HL-60 (cell line): ENCODE data around the gene PTPRG.

ENCODE experiments used
- DNase-seq, 2 experiments: peaks; one replicate each; pipeline ENCODE4 v3.0.0-alpha.2; 2010 to 2020; ENCODE audit warnings: low read depth in 1 of 2, low spot score in 1 of 2
- H3K27ac ChIP-seq: fragments of 250-450 bp; sonication (Bioruptor Pico); replicated peaks from 2 replicates; pipeline ENCODE4 v1.5.1; 2020; ENCODE audit warnings: mild to moderate bottlenecking, moderate library complexity
- H3K27me3 ChIP-seq: fragments of 250-450 bp; sonication (Bioruptor Pico); 2 replicates; pipeline ENCODE4 v1.5.1; 2021; ENCODE audit warnings: mild to moderate bottlenecking, moderate library complexity; ENCODE audit not compliant: insufficient read depth, poor library complexity, severe bottlenecking
- H3K4me3 ChIP-seq: replicated peaks from 2 replicates; pipeline ENCODE4 v1.5.1; 2011; ENCODE audit warnings: mild to moderate bottlenecking, control low read depth, low read length; ENCODE audit not compliant: insufficient read depth
- GABPA ChIP-seq: IDR thresholded peaks from 2 replicates; pipeline ENCODE4 v1.6.1; 2012; ENCODE audit warnings: low read depth
- POLR2AphosphoS5 ChIP-seq: IDR thresholded peaks from 2 replicates; pipeline ENCODE4 v1.6.1; 2012; ENCODE audit warnings: low read depth
- SPI1 ChIP-seq: IDR thresholded peaks from 2 replicates; pipeline ENCODE4 v1.6.1; 2012; ENCODE audit warnings: low read depth, mild to moderate bottlenecking, borderline replicate concordance
- TF ChIP-seq, protein P1 (sequence below): IDR thresholded peaks from one replicate; pipeline ENCODE4 v1.5.1; 2011; ENCODE audit warnings: low read length, control low read depth, inconsistent platforms; ENCODE audit not compliant: insufficient read depth
- TF ChIP-seq, protein P2 (sequence below): IDR thresholded peaks from 2 replicates; pipeline ENCODE4 v1.6.1; 2012; ENCODE audit warnings: low read depth; ENCODE audit not compliant: insufficient replicate concordance

The PTPRG gene

GRCh38 chr3:62010989-62011388 lies 449.6 kb downstream of the PTPRG start:
- TF ChIP-seq POLR2AphosphoS5: no peak
- TF ChIP-seq GABPA: no peak
- TF ChIP-seq, protein P1, sequence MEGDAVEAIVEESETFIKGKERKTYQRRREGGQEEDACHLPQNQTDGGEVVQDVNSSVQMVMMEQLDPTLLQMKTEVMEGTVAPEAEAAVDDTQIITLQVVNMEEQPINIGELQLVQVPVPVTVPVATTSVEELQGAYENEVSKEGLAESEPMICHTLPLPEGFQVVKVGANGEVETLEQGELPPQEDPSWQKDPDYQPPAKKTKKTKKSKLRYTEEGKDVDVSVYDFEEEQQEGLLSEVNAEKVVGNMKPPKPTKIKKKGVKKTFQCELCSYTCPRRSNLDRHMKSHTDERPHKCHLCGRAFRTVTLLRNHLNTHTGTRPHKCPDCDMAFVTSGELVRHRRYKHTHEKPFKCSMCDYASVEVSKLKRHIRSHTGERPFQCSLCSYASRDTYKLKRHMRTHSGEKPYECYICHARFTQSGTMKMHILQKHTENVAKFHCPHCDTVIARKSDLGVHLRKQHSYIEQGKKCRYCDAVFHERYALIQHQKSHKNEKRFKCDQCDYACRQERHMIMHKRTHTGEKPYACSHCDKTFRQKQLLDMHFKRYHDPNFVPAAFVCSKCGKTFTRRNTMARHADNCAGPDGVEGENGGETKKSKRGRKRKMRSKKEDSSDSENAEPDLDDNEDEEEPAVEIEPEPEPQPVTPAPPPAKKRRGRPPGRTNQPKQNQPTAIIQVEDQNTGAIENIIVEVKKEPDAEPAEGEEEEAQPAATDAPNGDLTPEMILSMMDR: no peak
- TF ChIP-seq SPI1: no peak
- TF ChIP-seq, protein P2, sequence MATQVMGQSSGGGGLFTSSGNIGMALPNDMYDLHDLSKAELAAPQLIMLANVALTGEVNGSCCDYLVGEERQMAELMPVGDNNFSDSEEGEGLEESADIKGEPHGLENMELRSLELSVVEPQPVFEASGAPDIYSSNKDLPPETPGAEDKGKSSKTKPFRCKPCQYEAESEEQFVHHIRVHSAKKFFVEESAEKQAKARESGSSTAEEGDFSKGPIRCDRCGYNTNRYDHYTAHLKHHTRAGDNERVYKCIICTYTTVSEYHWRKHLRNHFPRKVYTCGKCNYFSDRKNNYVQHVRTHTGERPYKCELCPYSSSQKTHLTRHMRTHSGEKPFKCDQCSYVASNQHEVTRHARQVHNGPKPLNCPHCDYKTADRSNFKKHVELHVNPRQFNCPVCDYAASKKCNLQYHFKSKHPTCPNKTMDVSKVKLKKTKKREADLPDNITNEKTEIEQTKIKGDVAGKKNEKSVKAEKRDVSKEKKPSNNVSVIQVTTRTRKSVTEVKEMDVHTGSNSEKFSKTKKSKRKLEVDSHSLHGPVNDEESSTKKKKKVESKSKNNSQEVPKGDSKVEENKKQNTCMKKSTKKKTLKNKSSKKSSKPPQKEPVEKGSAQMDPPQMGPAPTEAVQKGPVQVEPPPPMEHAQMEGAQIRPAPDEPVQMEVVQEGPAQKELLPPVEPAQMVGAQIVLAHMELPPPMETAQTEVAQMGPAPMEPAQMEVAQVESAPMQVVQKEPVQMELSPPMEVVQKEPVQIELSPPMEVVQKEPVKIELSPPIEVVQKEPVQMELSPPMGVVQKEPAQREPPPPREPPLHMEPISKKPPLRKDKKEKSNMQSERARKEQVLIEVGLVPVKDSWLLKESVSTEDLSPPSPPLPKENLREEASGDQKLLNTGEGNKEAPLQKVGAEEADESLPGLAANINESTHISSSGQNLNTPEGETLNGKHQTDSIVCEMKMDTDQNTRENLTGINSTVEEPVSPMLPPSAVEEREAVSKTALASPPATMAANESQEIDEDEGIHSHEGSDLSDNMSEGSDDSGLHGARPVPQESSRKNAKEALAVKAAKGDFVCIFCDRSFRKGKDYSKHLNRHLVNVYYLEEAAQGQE: no peak
- no peak for DNase-seq
- no peak overlapping the region for H3K27ac ChIP-seq
- no peak overlapping the region for H3K4me3 ChIP-seq
- H3K27me3 ChIP-seq: no peaks in the 10 kb centered on the region

DNA sequence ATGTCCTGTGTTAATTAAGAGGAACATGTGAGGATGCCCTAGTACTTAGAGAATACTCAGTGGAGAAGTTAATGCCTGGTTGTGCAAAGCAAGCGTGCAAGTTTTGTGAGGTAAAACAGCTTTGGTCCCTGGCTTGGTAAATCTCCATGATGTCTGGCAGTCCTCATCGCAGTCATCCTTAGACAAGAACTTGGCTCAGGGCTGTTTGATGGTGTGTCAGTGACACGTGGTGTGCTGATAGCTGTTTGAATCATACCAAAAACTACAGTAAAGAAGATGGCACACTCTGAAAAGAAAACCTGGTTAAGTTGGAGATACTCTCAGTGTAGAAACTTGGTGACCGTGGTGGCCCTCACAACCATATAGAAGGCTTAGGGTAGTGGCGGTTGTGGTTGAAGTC lies 450.3 kb downstream of the PTPRG start:
- no peaks in the 10 kb centered on the region for H3K27me3 ChIP-seq
- TF ChIP-seq GABPA (no peak), POLR2AphosphoS5 (no peak), SPI1 (no peak)
- TF ChIP-seq, protein P1: no peak
- TF ChIP-seq, protein P2: no peak
- no peak overlapping the region for H3K27ac ChIP-seq
- DNase-seq: no peak
- H3K4me3 ChIP-seq: no peak overlapping the region

GRCh38 chr3:62013951-62014350 lies 452.6 kb downstream of the PTPRG start:
- Histone ChIP-seq H3K4me3 (no peak overlapping the region), H3K27ac (no peak overlapping the region), H3K27me3 (no peaks in the 10 kb centered on the region)
- no peak for DNase-seq
- TF ChIP-seq, protein P1: no peak
- TF ChIP-seq GABPA: no peak
- no peak for TF ChIP-seq POLR2AphosphoS5
- TF ChIP-seq, protein P2: no peak
